ENCODE results near the gene DCUN1D2. TPM values are rescaled to one million over a fixed set of nuclear protein-coding genes. Genes with fewer than 3 reads are reported as not detected.

The DCUN1D2 gene
- total RNA-seq, 6 donors from 2014 or later = 10.1 to 53.4 (median 26.5) TPM

DNA sequence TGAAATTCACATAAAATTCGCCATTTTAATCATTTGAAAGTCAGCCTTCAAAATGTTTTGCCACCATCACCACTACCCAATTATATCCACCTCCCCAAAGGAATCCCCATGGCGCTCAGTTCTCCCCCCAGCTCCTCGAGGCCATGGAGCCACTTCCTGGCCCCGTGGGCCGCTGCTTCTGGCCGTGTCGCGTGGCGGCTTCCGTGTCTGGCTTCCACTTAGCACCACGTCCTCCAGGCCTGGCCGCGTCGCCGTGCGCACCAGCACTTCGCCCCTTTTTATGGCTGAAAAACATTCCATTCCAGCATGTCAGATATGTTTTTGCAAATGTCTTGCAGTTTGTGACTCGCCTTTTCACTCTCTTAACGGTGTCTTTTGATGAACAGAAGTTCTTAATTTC lies 46.7 kb upstream of the DCUN1D2 start:
- no peak overlapping the region for H3K27ac ChIP-seq
- ATAC-seq (ENCODE audit: low FRiP score in 2 of 2) (no peak), DNase-seq (no peak)
- TF ChIP-seq POLR2A (IDR thresholded peaks at IDR 0.05) (no peak), POLR2AphosphoS5 (IDR thresholded peaks at IDR 0.05) (no peak)
- TF ChIP-seq, protein P1, sequence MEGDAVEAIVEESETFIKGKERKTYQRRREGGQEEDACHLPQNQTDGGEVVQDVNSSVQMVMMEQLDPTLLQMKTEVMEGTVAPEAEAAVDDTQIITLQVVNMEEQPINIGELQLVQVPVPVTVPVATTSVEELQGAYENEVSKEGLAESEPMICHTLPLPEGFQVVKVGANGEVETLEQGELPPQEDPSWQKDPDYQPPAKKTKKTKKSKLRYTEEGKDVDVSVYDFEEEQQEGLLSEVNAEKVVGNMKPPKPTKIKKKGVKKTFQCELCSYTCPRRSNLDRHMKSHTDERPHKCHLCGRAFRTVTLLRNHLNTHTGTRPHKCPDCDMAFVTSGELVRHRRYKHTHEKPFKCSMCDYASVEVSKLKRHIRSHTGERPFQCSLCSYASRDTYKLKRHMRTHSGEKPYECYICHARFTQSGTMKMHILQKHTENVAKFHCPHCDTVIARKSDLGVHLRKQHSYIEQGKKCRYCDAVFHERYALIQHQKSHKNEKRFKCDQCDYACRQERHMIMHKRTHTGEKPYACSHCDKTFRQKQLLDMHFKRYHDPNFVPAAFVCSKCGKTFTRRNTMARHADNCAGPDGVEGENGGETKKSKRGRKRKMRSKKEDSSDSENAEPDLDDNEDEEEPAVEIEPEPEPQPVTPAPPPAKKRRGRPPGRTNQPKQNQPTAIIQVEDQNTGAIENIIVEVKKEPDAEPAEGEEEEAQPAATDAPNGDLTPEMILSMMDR (IDR thresholded peaks at IDR 0.05) = no peak
- no peak overlapping the region for H3K4me3 ChIP-seq
- peaks cover 0 to 6% (median 0%) of the 10 kb centered on the region in 4 donors for H3K9me3 ChIP-seq
- 90% methylated on average over 19 of the region's 19 CpGs for WGBS, 2 donors
- H3K36me3 ChIP-seq = peaks cover 3 to 59% (median 28%) of the 10 kb centered on the region in 4 donors
- no peaks in the 10 kb centered on the region for H3K4me1 ChIP-seq
- H3K27me3 ChIP-seq = no peaks in the 10 kb centered on the region

DNA sequence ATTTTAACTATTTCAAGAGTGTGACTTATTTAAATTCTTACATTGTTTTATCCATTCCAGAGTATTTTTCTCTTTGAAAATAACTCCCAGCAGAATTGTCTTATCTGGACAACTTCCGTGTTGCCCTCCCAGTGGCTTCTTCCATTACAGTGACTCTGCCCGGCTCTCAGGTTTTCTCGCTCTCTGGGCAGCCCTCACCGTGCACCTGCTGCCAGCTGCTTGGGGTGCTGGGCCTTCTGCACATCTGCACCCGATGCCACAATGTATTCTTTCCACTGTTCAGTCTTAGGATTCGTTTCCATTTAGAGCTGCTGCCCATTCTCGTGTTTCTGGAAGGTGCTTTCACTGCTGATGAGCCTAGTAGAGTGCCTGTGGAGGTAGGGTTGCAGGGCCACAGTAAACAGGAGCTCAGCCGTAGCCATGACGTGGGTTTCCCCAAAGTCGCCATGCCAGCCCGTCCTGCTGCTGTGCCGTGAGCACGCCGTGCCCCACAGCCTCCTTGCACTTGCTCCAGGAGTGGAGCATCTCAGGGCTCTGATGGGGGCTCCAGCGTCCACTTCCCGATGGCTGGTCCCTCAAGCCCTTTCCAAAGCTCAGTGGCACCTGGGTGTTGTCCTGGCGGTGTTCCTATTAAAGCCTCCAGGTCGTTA lies 46.1 kb upstream of the DCUN1D2 start:
- ATAC-seq (ENCODE audit: low FRiP score in 2 of 2) = no peak
- Histone ChIP-seq H3K36me3 (peaks cover 3 to 64% (median 34%) of the 10 kb centered on the region in 4 donors), H3K4me3 (no peak overlapping the region), H3K9me3 (peaks cover 0 to 6% (median 0%) of the 10 kb centered on the region in 4 donors), H3K27ac (no peak overlapping the region), H3K27me3 (no peaks in the 10 kb centered on the region), H3K4me1 (no peaks in the 10 kb centered on the region)
- 95 to 96% methylated on average over 18 of the region's 18 CpGs for WGBS, 2 donors
- TF ChIP-seq, protein P1 (IDR thresholded peaks at IDR 0.05) = no peak
- no peak for TF ChIP-seq EP300 (IDR thresholded peaks at IDR 0.05)
- TF ChIP-seq POLR2AphosphoS5 (IDR thresholded peaks at IDR 0.05) = no peak
- TF ChIP-seq POLR2A (IDR thresholded peaks at IDR 0.05) = no peak
- DNase-seq = no peak

- Histone ChIP-seq H3K27me3 (no peaks in the 10 kb centered on the region), H3K9me3 (no peaks in the 10 kb centered on the region), H3K4me1 (no peaks in the 10 kb centered on the region), H3K4me3 (no peak overlapping the region), H3K27ac (no peak overlapping the region), H3K36me3 (peaks cover 3 to 65% (median 34%) of the 10 kb centered on the region in 4 donors)
- ATAC-seq (ENCODE audit: low FRiP score in 2 of 2) (no peak), DNase-seq (no peak)
- TF ChIP-seq, protein P1 (IDR thresholded peaks at IDR 0.05) = no peak
- no peak for TF ChIP-seq EP300 (IDR thresholded peaks at IDR 0.05)
- TF ChIP-seq POLR2AphosphoS5 (IDR thresholded peaks at IDR 0.05) = no peak
- no peak for TF ChIP-seq POLR2A (IDR thresholded peaks at IDR 0.05)
- 95 to 99% methylated on average over 13 of the region's 13 CpGs for WGBS, 2 donors
These were observed 44.9 kb upstream of the DCUN1D2 start for GRCh38 chr13:113535381-113535781.

GRCh38 chr13:113534236-113534860 lies 43.8 kb upstream of the DCUN1D2 start:
- ATAC-seq (ENCODE audit: low FRiP score in 2 of 2) (no peak), DNase-seq (no peak)
- no peaks in the 10 kb centered on the region for H3K27me3 ChIP-seq
- TF ChIP-seq POLR2AphosphoS5 (IDR thresholded peaks at IDR 0.05) = no peak
- TF ChIP-seq POLR2A (IDR thresholded peaks at IDR 0.05) = no peak
- TF ChIP-seq EP300 (IDR thresholded peaks at IDR 0.05) = no peak
- TF ChIP-seq, protein P1 (IDR thresholded peaks at IDR 0.05) = no peak
- H3K9me3 ChIP-seq = no peaks in the 10 kb centered on the region
- H3K36me3 ChIP-seq = peaks cover 3 to 58% (median 34%) of the 10 kb centered on the region in 4 donors
- H3K4me1 ChIP-seq = no peaks in the 10 kb centered on the region
- H3K27ac ChIP-seq = no peak overlapping the region
- 89 to 93% methylated on average over 12 of the region's 12 CpGs for WGBS, 2 donors
- H3K4me3 ChIP-seq = no peak overlapping the region

All from upper lobe of left lung (tissue), 6 donors.